ENCODE data around the gene SACM1L. TPM values are rescaled to one million over a fixed set of nuclear protein-coding genes. Genes with fewer than 3 reads are reported as not detected.

SACM1L gene
- total RNA-seq, 1 experiment from 2014 or later = 31.6 TPM

- Histone ChIP-seq H3K4me1 (ENCODE audit: control insufficient read depth, insufficient read depth, low read length) (no peaks in the 10 kb centered on the region), H3K4me3 (ENCODE audit: low read depth in 2 of 2, low read length in 2 of 2) (no peak overlapping the region), H3K27ac (ENCODE audit: low read length) (no peak overlapping the region), H3K36me3 (ENCODE audit: control insufficient read depth, insufficient read depth, low read length) (no peaks in the 10 kb centered on the region), H3K27me3 (ENCODE audit: control insufficient read depth, insufficient read depth, low read length) (no peaks in the 10 kb centered on the region), H3K9me3 (ENCODE audit: control insufficient read depth, insufficient read depth, low read depth, low read length) (0 out of 2 replicates have a peak, but pooled peaks cover 4% of the 10 kb centered on the region)
- in situ Hi-C loops (cut with HindIII; ENCODE audit: low pct_unique_long_range_greater_than_20kb, low sequenced_read_pairs) (no loop called here), intact Hi-C loops (cut with micrococcal nuclease; ENCODE audit: unreplicated experiment) (no loop called here)
- no peak for TF ChIP-seq SIN3A (IDR thresholded peaks at IDR 0.05; ENCODE audit: borderline replicate concordance, insufficient read depth, low read depth, low read length)
- no peak for TF ChIP-seq POLR2AphosphoS5 (IDR thresholded peaks at IDR 0.05; ENCODE audit: low read depth, low read length)
- TF ChIP-seq CTCF (IDR thresholded peaks at IDR 0.05) = no peak
- TF ChIP-seq REST (IDR thresholded peaks at IDR 0.05; ENCODE audit: insufficient read depth in 1 of 2, low read depth in 2 of 2, low read length in 1 of 2) = no peak
- no peak for TF ChIP-seq TCF7L2 (IDR thresholded peaks at IDR 0.05; ENCODE audit: low read depth, low read length)
- ChIA-PET CTCF (no interaction called here), POLR2A (interaction anchor here (0.6 kb wide), 1 partner anchor 36 kb away, joined by 3 read pairs; no protein-coding TSS in a partner anchor)
- no TSS peak for BruUV-seq (replicated peaks)
- ATAC-seq (no peak), DNase-seq (ENCODE audit: low read depth, low spot score) (no peak)
These were observed 74.1 kb downstream of the SACM1L start for GRCh38 chr3:45763303-45763675.

DNA sequence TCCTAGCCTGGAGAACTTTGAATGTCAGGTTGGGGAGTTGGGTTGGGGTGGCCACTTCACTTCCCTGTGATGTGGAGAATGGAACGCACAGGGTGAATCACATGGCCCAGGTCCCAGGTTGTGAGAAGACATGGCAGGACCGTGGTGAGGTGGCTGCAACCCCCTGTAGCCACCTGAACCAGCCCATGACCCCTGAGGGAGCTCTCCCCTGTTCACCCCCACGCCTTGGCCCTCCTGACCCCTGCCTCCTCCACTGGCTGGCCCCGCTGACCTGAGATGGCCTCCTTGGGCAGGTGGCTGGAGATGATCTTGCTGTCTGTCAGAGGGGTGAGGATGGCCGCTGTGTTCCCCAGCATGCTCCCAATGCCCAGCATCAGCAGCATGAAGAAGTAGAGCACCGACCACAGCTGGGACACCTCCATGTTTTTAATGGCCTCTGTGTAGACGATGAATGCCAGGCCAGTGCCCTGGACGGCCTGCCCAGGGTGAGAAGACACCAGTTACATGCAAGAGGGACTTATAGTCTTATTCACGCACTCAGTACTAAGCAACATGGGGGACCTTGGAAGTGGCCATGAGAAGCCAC lies 76.2 kb downstream of the SACM1L start:
- DNase-seq (ENCODE audit: low read depth, low spot score) (no peak), ATAC-seq (no peak)
- H3K4me1 ChIP-seq (ENCODE audit: control insufficient read depth, insufficient read depth, low read length) = no peaks in the 10 kb centered on the region
- no peaks in the 10 kb centered on the region for H3K36me3 ChIP-seq (ENCODE audit: control insufficient read depth, insufficient read depth, low read length)
- intact Hi-C loops (cut with micrococcal nuclease; ENCODE audit: unreplicated experiment) = no loop called here
- BruUV-seq (replicated peaks) = no TSS peak
- POLR2A ChIA-PET = no interaction called here
- CTCF ChIA-PET = no interaction called here
- H3K4me3 ChIP-seq (ENCODE audit: low read depth in 2 of 2, low read length in 2 of 2) = no peak overlapping the region
- 0 out of 2 replicates have a peak, but pooled peaks cover 4% of the 10 kb centered on the region for H3K9me3 ChIP-seq (ENCODE audit: control insufficient read depth, insufficient read depth, low read depth, low read length)
- H3K27me3 ChIP-seq (ENCODE audit: control insufficient read depth, insufficient read depth, low read length) = no peaks in the 10 kb centered on the region
- TF ChIP-seq REST (IDR thresholded peaks at IDR 0.05; ENCODE audit: insufficient read depth in 1 of 2, low read depth in 2 of 2, low read length in 1 of 2) = no peak
- TF ChIP-seq CTCF (IDR thresholded peaks at IDR 0.05) = no peak
- no peak for TF ChIP-seq SIN3A (IDR thresholded peaks at IDR 0.05; ENCODE audit: borderline replicate concordance, insufficient read depth, low read depth, low read length)
- TF ChIP-seq POLR2AphosphoS5 (IDR thresholded peaks at IDR 0.05; ENCODE audit: low read depth, low read length) = no peak
- no peak for TF ChIP-seq TCF7L2 (IDR thresholded peaks at IDR 0.05; ENCODE audit: low read depth, low read length)
- in situ Hi-C loops (cut with HindIII; ENCODE audit: low pct_unique_long_range_greater_than_20kb, low sequenced_read_pairs) = no loop called here
- H3K27ac ChIP-seq (ENCODE audit: low read length) = no peak overlapping the region

All from Panc1 (cell line).